HCT116 (cell line): ENCODE data around the gene MYH3. TPM values are rescaled to one million over a fixed set of nuclear protein-coding genes. Genes with fewer than 3 reads are reported as not detected.

Experiments used
- ATAC-seq: fragments of 200-7000 bp; cut with Tn5 transposase; 2 replicates; pipeline ENCODE4 v1.9.1; 2020; ENCODE audit warnings: mild to moderate bottlenecking, moderate library complexity
- BruUV-seq: library from RNA; stranded (reverse); fragments of 400-500 nt; replicated peaks from 2 replicates; lab custom pipeline; 2021; lab: Mats Ljungman, UMichigan
- CTCF ChIA-PET: fragments of 300-600 bp; sonication (Branson Sonifier 250); formaldehyde crosslinking; loops from one replicate; lab custom pipeline; 2021; ENCODE audit warnings: antibody characterized with exemption; lab: Charles Lee
- POLR2A ChIA-PET: fragments of 300-600, 350-600 bp; sonication (Branson Sonifier 250); formaldehyde crosslinking; loops from one replicate; lab custom pipeline; 2021; ENCODE audit warnings: antibody characterized with exemption; lab: Charles Lee
- RAD21 ChIA-PET, 2 experiments: fragments of 300-600 bp; sonication (Branson Sonifier 250); formaldehyde crosslinking; loops; one replicate each; lab custom pipeline; 2023; ENCODE audit warnings: low total read pairs in 2 of 2; ENCODE audit not compliant: uncharacterized antibody in 2 of 2, unreplicated experiment in 2 of 2, low non-redundant PET in 1 of 2; lab: Charles Lee
- DNase-seq: peaks from one replicate; pipeline ENCODE4 v3.0.0-alpha.2; 2010; ENCODE audit warnings: low read depth, low spot score
- H2AFZ ChIP-seq: fragments of 200-600 bp; shearing (Covaris generic), sonication (generic); 2 replicates; pipeline ENCODE4 v1.6.1; 2017; ENCODE audit warnings: low read depth, mixed run types, mixed read lengths, antibody characterized with exemption, low read length; ENCODE audit not compliant: poor library complexity, severe bottlenecking
- H3K27ac ChIP-seq: 2 replicates; pipeline ENCODE4 v1.5.1; 2012; ENCODE audit warnings: low read depth, low read length
- H3K27me3 ChIP-seq: fragments of 200-600 bp; sonication (generic); 2 replicates; pipeline ENCODE4 v1.6.1; 2016; ENCODE audit warnings: mixed run types, low read length, mixed read lengths; ENCODE audit not compliant: insufficient read depth
- H3K36me3 ChIP-seq, 2 experiments: fragments of 200-500 bp in 1 of 2; fragments of 200-600 bp in 1 of 2; sonication (Bioruptor generic) in 1 of 2; sonication (generic) in 1 of 2; 2 replicates each; pipeline versions ENCODE4 v1.5.1 to v1.6.1; 2014 to 2016; ENCODE audit warnings: low read length in 2 of 2, inconsistent platforms in 1 of 2, mixed read lengths in 1 of 2, mixed run types in 1 of 2; ENCODE audit not compliant: insufficient read depth in 2 of 2, control insufficient read depth in 1 of 2
- H3K4me1 ChIP-seq, 2 experiments: fragments of 200-600 bp in 1 of 2; sonication (generic) in 1 of 2; 2 replicates each; pipeline versions ENCODE4 v1.5.1 to v1.6.1; 2012 to 2017; ENCODE audit warnings: low read length in 2 of 2, inconsistent platforms in 1 of 2, mild to moderate bottlenecking in 1 of 2, mixed read lengths in 1 of 2, mixed run types in 1 of 2, moderate library complexity in 1 of 2; ENCODE audit not compliant: insufficient read depth in 2 of 2, control insufficient read depth in 1 of 2
- H3K4me2 ChIP-seq: fragments of 200-600 bp; sonication (generic); 2 replicates; pipeline ENCODE4 v1.6.1; 2017; ENCODE audit warnings: mixed run types, low read length, mixed read lengths
- H3K4me3 ChIP-seq, 2 experiments: fragments of 200-600 bp in 1 of 2; sonication (generic) in 1 of 2; replicated peaks in 1 of 2; 2 replicates each; pipeline ENCODE4 v1.5.1; 2011 to 2016; ENCODE audit warnings: low read length in 2 of 2, control low read depth in 1 of 2, low read depth in 1 of 2, mild to moderate bottlenecking in 1 of 2, mixed read lengths in 1 of 2, mixed run types in 1 of 2
- H3K79me2 ChIP-seq: fragments of 200-600 bp; sonication (generic); 2 replicates; pipeline ENCODE4 v1.6.1; 2017; ENCODE audit warnings: mild to moderate bottlenecking, mixed run types, low read length, moderate library complexity, mixed read lengths; ENCODE audit not compliant: insufficient read depth
- H3K9ac ChIP-seq: fragments of 200-600 bp; sonication (generic); 2 replicates; pipeline ENCODE4 v1.6.1; 2016; ENCODE audit warnings: low read length, mixed read lengths
- H3K9me2 ChIP-seq: fragments of 200-600 bp; sonication (generic), shearing (Covaris generic); 2 replicates; pipeline ENCODE4 v1.6.1; 2017; ENCODE audit warnings: mixed run types, mild to moderate bottlenecking, moderate library complexity; ENCODE audit not compliant: insufficient read depth
- H3K9me3 ChIP-seq, 2 experiments: fragments of 200-500 bp in 1 of 2; fragments of 200-600 bp in 1 of 2; sonication (Bioruptor generic) in 1 of 2; sonication (generic) in 1 of 2; 2 replicates each; pipeline ENCODE4 v1.6.1; 2014 to 2017; ENCODE audit warnings: low read length in 2 of 2, mixed read lengths in 2 of 2, inconsistent platforms in 1 of 2, low read depth in 1 of 2, mild to moderate bottlenecking in 1 of 2, mixed run types in 1 of 2, moderate library complexity in 1 of 2; ENCODE audit not compliant: control insufficient read depth in 1 of 2, insufficient read depth in 1 of 2
- H4K20me1 ChIP-seq: fragments of 200-600 bp; sonication (generic), shearing (Covaris generic); 2 replicates; pipeline ENCODE4 v1.6.1; 2017; ENCODE audit warnings: mixed run types, mild to moderate bottlenecking, moderate library complexity; ENCODE audit not compliant: insufficient read depth
- CBX3 ChIP-seq: IDR thresholded peaks from 2 replicates; pipeline ENCODE4 v1.6.1; 2012; ENCODE audit warnings: low read depth
- EZH2phosphoT487 ChIP-seq: fragments of 200-600 bp; IDR thresholded peaks from 2 replicates; pipeline ENCODE4 v1.6.1; 2018; ENCODE audit warnings: antibody characterized with exemption, borderline replicate concordance
- JUND ChIP-seq: IDR thresholded peaks from 2 replicates; pipeline ENCODE4 v1.6.1; 2012
- POLR2AphosphoS5 ChIP-seq: IDR thresholded peaks from 2 replicates; pipeline ENCODE4 v1.6.1; 2011; ENCODE audit warnings: mild to moderate bottlenecking, low read depth, low read length, moderate library complexity
- SIN3A ChIP-seq: IDR thresholded peaks from 2 replicates; pipeline ENCODE4 v1.6.1; 2012; ENCODE audit warnings: low read depth
- TCF7L2 ChIP-seq: IDR thresholded peaks from 2 replicates; pipeline ENCODE4 v1.7.0; 2011; ENCODE audit warnings: borderline replicate concordance, inconsistent platforms; ENCODE audit not compliant: insufficient read depth, insufficient read length; ENCODE audit errors: extremely low read depth
- intact Hi-C: fragments of 100-400 bp; cut with micrococcal nuclease; formaldehyde crosslinking; loops from 2 replicates; pipeline ENCODE4 v1.10.0; 2022
- total RNA-seq: library from RNA; stranded (reverse); gene quantifications from one replicate; pipeline ENCODE4 v1.2.1, GENCODE V29; 2021; ENCODE audit not compliant: unreplicated experiment
- TF ChIP-seq, protein P1 (sequence below): IDR thresholded peaks from 2 replicates; pipeline ENCODE4 v1.6.1; 2012; ENCODE audit warnings: low read depth
- TF ChIP-seq, protein P2 (sequence below): IDR thresholded peaks from 2 replicates; pipeline ENCODE4 v1.6.1; 2011; ENCODE audit warnings: mild to moderate bottlenecking, low read length, moderate library complexity; ENCODE audit not compliant: insufficient replicate concordance; ENCODE audit errors: extremely low read depth
- TF ChIP-seq, protein P3 (sequence below), 3 experiments: fragments of 200-600 bp in 1 of 3; sonication (generic) in 1 of 3; IDR thresholded peaks in 2 of 3; conservative IDR thresholded peaks in 1 of 3; 2 replicates each; pipeline ENCODE4 v1.5.1; 2012 to 2017; ENCODE audit warnings: low read depth in 2 of 3, low read length in 2 of 3, antibody characterized with exemption in 1 of 3, borderline replicate concordance in 1 of 3, control low read depth in 1 of 3, mild to moderate bottlenecking in 1 of 3, mixed read lengths in 1 of 3, mixed run types in 1 of 3, moderate library complexity in 1 of 3; ENCODE audit not compliant: insufficient read depth in 1 of 3

MYH3 gene
- total RNA-seq, 1 experiment from 2014 or later: 1.6 TPM

- TF ChIP-seq, protein P1, sequence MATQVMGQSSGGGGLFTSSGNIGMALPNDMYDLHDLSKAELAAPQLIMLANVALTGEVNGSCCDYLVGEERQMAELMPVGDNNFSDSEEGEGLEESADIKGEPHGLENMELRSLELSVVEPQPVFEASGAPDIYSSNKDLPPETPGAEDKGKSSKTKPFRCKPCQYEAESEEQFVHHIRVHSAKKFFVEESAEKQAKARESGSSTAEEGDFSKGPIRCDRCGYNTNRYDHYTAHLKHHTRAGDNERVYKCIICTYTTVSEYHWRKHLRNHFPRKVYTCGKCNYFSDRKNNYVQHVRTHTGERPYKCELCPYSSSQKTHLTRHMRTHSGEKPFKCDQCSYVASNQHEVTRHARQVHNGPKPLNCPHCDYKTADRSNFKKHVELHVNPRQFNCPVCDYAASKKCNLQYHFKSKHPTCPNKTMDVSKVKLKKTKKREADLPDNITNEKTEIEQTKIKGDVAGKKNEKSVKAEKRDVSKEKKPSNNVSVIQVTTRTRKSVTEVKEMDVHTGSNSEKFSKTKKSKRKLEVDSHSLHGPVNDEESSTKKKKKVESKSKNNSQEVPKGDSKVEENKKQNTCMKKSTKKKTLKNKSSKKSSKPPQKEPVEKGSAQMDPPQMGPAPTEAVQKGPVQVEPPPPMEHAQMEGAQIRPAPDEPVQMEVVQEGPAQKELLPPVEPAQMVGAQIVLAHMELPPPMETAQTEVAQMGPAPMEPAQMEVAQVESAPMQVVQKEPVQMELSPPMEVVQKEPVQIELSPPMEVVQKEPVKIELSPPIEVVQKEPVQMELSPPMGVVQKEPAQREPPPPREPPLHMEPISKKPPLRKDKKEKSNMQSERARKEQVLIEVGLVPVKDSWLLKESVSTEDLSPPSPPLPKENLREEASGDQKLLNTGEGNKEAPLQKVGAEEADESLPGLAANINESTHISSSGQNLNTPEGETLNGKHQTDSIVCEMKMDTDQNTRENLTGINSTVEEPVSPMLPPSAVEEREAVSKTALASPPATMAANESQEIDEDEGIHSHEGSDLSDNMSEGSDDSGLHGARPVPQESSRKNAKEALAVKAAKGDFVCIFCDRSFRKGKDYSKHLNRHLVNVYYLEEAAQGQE: no peak
- TF ChIP-seq POLR2AphosphoS5: no peak
Observed at GRCh38 chr17:10623737-10624338, 33.3 kb downstream of the MYH3 start (continued).

DNA sequence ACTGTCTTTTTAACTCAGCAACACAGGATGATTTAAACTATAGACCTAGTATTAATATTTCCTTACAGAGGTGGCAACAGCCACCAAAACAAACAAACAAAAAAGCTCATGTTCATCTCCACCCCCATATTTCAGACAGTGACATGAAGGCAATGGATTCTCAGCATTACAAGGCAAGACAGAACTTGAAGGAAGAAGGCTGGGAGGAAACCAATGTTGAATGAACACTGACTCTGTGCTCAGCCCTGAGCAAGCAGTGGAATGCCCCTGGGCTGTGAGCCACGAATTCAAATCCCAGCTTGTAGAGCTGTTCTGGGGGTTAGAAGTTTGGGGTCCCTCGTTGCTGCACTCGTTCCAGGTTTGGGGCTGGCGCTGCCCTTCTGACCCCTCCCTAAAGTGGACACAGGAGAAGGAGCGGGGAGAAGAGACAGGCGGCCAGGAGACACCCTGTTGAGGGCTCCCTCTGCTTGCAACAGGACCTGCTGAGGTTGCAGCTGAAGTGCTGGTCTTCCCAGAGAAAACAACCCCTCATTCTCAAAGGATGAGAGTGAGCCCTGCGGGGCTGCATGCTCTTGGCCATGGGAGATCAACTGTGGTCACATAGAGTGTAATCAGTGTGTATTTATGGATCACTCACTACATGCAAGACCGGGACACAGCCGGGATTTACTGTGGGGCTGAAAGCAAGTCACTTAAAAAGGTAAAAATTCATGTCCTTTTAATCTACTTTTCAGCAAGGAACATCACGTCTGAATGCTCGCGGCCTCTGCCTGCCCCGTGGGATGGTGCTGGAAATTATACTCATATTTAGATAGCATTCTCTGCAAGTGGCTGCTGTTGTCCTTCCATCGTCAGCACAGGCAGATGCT is 34.3 kb downstream of the MYH3 start:
- no peak for DNase-seq
- TF ChIP-seq, protein P2, sequence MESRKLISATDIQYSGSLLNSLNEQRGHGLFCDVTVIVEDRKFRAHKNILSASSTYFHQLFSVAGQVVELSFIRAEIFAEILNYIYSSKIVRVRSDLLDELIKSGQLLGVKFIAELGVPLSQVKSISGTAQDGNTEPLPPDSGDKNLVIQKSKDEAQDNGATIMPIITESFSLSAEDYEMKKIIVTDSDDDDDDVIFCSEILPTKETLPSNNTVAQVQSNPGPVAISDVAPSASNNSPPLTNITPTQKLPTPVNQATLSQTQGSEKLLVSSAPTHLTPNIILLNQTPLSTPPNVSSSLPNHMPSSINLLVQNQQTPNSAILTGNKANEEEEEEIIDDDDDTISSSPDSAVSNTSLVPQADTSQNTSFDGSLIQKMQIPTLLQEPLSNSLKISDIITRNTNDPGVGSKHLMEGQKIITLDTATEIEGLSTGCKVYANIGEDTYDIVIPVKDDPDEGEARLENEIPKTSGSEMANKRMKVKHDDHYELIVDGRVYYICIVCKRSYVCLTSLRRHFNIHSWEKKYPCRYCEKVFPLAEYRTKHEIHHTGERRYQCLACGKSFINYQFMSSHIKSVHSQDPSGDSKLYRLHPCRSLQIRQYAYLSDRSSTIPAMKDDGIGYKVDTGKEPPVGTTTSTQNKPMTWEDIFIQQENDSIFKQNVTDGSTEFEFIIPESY: no peak
- no peak for TF ChIP-seq TCF7L2
- TF ChIP-seq SIN3A: no peak
- TF ChIP-seq CBX3: no peak
- TF ChIP-seq, protein P3, sequence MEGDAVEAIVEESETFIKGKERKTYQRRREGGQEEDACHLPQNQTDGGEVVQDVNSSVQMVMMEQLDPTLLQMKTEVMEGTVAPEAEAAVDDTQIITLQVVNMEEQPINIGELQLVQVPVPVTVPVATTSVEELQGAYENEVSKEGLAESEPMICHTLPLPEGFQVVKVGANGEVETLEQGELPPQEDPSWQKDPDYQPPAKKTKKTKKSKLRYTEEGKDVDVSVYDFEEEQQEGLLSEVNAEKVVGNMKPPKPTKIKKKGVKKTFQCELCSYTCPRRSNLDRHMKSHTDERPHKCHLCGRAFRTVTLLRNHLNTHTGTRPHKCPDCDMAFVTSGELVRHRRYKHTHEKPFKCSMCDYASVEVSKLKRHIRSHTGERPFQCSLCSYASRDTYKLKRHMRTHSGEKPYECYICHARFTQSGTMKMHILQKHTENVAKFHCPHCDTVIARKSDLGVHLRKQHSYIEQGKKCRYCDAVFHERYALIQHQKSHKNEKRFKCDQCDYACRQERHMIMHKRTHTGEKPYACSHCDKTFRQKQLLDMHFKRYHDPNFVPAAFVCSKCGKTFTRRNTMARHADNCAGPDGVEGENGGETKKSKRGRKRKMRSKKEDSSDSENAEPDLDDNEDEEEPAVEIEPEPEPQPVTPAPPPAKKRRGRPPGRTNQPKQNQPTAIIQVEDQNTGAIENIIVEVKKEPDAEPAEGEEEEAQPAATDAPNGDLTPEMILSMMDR (IDR thresholded peaks at IDR 0.05 in 2 of 3, conservative IDR thresholded peaks at IDR 0.05 in 1 of 3; ENCODE audit: borderline replicate concordance in 1 of 3, insufficient read depth in 1 of 3, low read depth in 2 of 3, low read length in 2 of 3): no peak
- TF ChIP-seq EZH2phosphoT487: no peak
- TF ChIP-seq JUND: no peak
- TF ChIP-seq, all 23 proteins: peak for 0
- Histone ChIP-seq H3K27ac (no peak overlapping the region), H3K9me3 (no peaks in the 10 kb centered on the region), H3K4me1 (peaks cover 0 to 5% of the 10 kb centered on the region in 2 experiments; a peak in 2 of 4 replicates), H3K27me3 (no peaks in the 10 kb centered on the region), H3K9ac (no peak overlapping the region), H3K79me2 (no peaks in the 10 kb centered on the region), H3K4me3 (no peak overlapping the region), H3K36me3 (no peaks in the 10 kb centered on the region), H3K4me2 (no peak overlapping the region), H4K20me1 (no peaks in the 10 kb centered on the region), H3K9me2 (no peaks in the 10 kb centered on the region), H2AFZ (no peak overlapping the region)
- ATAC-seq: no peak
- POLR2A ChIA-PET: no interaction called here
- no TSS peak for BruUV-seq
- RAD21 ChIA-PET: no interaction called here
- CTCF ChIA-PET: interaction anchor here (1.4 to 2.4 kb wide), 2 partner anchors 8 to 327 kb away, joined by 3 to 5 read pairs; no protein-coding TSS in a partner anchor
- intact Hi-C loops: no loop called here
